HG03565 (cell line): ENCODE results near the gene TRIM59.

Source experiments
- ATAC-seq: cut with Tn5 transposase; IDR thresholded peaks from one replicate; pipeline ENCODE4 v1.9.1; 2021; ENCODE audit warnings: mild to moderate bottlenecking, moderate library complexity; ENCODE audit not compliant: unreplicated experiment

Gene TRIM59, protein sequence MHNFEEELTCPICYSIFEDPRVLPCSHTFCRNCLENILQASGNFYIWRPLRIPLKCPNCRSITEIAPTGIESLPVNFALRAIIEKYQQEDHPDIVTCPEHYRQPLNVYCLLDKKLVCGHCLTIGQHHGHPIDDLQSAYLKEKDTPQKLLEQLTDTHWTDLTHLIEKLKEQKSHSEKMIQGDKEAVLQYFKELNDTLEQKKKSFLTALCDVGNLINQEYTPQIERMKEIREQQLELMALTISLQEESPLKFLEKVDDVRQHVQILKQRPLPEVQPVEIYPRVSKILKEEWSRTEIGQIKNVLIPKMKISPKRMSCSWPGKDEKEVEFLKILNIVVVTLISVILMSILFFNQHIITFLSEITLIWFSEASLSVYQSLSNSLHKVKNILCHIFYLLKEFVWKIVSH

DNA sequence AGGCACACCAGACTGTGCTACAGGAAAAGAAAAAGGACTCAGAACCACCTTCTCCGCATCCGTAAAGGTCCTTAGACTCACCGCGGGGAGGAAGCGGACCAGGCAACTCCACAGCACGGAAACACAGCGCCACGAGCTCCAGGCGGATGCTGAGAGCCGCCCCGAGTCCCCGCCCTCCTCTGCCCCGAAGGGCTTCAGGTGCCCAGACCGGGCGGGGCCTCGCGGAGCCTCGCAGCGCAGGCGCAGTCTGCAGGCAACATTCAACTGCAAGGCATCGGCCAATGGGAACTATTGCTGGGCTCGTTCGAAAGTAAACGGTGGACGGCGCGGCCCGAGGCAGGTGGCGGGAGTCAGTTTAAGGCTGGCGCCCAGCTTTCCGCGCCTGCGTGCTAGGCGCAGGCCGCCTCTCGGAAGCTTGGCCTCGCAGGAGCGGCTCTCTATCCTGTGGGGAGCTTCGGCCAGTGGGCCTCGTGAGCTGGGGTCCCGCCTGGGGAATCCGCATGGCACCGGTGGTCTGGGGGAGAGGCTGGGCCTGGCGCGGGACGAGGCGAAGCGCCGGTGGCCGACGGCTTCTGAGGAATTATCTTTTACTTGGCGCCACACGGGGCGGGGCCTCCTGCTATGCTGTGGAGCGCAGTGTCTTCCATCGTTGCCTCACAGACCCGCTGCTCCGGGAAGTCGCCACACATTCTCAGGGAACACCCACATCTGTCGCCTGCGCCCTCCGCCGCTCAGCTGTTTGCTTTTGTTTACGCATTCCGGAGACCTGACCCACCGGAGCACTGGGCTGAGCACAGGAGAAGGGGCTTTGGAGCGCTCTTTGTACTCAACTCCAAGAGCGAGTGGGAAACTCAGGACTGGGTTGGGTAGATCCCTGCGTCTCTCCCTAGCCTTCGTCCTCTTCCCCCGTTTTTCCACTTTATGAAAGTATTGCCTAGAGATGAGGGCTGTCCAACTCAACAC is at the start of gene TRIM59:
TSS of gene TRIM59 (minus strand) at position 151 of the 963 bp plus-strand sequence. CDS start 10,603 bp downstream, outside the sequence.
- ATAC-seq, result peak; percentile 91

DNA sequence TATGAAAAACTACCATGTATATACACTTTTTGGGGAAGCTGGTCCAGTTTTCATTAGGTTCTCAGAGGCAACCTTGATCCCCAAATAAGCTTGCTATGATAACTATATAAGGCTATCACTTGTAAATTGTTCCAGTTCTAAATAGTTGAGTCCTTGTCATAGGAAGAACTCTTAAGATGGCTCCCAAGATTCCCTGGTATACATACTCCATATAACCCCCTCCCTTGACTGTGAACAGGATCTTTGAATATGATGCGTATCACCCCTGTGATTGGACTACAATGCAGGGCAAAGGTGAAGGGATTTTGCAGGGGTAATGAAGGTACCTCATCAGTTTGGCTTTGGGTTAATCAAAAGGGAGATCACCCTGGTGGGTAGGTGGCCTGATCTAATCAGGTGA is 48.6 kb upstream of the TRIM59 start:
- ATAC-seq, result no peak

DNA sequence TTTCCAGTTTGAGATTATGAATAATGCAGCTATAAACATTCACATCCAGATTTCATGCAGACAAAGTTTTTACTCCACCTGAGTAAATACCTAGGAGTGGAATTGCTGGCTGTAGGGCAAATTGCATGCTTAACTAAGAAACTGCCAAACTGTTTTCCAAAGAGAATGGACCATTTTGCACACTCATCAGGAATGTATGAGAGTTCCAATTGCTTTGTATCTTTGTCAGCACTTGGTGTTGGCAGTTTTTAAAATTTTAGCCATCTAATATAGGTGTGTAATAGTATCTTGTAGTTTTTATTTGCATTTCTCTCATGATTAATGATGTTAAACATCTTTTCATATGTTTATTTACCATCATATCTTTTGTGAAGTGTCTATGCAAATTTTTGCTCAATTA is 40.6 kb upstream of the TRIM59 start:
- ATAC-seq, result no peak

DNA sequence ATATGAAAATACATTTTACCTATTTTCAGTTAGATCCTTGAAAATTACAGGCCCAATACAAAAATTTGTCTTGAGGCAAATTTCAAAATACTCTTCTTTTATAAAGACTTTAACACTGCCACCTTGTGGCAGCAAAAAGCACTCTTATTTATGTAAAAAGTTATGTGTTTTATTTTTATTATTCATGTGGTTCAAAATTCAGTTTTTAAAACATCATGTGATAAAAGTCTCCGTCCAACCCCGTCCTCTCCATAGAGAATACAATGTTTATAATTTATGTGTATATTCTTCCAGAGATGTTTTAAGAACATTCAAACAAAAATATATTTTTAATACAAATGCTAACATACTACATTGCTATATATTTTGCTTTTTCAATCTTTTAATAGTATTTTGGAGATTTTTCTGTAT is 36.9 kb upstream of the TRIM59 start:
- ATAC-seq, result no peak

DNA sequence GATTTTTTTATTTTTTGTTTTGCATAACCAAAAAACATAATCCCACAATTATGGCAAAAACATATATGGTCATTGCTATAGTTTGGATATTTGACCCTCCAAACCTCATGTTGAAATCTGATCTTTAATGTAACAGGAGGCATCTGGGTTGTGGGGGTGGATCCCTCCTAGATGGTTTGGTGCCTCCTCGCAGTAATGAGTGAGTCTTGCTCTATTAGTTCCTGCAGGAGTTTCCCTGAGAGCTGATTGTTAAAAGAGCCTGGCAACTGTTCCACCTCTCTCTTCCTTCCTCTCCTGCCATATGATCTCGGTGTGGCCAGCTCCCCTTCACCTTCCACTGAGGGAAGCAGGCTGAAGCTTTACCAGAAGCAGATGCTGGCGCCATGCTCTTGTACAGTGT is 33.2 kb upstream of the TRIM59 start:
- no peak for ATAC-seq

DNA sequence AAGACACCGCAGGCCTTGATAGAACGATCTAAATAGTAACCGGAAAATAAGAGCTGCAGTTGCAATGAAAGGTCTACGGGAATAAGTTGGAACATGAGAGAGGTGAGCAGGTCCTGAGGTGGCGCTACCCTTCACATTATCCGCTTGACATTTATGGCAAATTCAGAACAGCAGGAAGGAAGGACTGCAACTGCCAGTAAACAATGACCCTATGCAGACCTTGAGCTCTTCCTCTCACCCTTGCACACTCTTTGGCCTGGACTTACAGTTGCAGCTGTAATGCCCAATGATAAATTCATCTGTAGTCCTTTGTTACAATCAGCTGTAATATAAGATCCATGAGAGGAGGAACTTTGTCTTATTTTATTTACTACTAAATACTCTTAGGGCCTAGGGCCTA is 32.3 kb upstream of the TRIM59 start:
- ATAC-seq, result no peak

DNA sequence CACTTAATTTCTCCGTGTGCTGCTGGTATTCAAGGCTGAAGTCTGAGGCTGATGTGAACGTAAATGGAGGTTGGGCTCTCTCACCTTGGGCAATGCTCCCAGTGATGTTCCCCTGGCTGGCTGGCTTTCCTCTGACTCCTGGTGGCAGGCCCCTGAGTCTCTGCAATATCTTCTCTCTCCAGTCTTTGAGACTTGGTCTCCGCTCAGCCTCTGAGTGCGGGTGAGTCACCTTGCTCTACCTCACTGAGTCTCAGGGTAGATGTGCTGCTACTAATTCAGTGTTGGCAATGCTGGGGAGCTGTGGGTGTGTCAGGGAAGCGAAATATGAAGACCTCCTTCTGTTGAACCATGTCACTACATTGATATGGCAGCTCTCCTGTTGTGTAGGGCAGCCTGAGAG is 31.3 kb upstream of the TRIM59 start:
- ATAC-seq, result no peak

DNA sequence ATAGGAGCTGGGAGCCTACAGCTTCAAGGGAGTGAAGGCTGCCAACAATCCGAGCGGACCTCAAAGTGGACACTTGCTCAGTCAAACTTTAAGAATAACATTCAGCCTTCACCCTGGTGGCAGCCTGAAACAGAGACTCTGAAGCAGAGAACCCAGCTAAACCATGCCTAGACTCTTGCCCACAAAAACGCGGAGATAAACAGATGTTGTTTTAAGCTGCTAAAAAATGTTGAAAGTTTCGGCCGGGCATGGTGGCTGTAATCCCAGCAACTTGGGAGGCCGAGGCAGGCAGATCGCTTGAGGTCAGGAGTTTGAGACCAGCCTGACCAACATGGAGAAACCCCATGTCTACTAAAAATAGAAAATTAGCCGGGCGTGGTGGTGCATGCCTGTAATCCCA is 29.8 kb upstream of the TRIM59 start:
- no peak for ATAC-seq

DNA sequence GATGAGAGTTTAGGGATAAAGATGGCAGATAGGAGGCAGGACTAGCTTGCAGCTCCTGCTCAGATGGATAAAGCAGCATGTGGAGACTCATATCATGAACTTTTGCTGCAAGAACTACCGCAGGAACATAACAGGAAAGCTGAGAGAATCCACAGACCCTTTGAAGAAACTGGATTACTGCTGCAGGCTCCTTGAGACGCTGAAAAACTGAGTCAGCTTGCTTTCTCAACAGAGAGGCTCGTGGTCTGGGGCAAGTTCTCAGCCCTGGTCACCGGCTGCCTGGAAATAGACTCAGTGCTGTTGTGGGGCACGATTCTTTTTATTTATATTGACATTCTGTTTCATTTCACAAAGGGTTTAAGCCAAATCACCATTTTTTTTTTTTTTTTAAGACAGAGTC is 28.8 kb upstream of the TRIM59 start:
- ATAC-seq, result no peak

DNA sequence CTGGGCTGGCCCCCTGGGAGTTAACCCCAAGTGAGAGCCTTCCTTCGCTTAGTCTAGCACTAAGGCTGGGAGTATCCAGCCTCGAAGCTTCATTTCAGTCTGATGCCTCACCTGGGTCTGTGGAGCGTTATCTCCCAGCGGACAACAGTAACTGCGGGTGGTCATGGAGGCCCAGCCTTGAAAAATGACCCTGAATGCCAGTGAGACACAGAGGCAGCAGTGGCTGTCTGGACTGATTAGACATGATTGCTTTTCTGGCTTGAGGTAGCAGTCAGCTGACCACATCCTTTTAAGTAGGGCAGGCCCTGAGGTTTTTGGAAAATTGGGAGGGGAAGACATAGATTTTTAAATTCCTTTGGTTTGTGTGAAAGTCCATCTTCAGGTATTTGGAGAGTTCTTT is 28.2 kb upstream of the TRIM59 start:
- ATAC-seq, result no peak

DNA sequence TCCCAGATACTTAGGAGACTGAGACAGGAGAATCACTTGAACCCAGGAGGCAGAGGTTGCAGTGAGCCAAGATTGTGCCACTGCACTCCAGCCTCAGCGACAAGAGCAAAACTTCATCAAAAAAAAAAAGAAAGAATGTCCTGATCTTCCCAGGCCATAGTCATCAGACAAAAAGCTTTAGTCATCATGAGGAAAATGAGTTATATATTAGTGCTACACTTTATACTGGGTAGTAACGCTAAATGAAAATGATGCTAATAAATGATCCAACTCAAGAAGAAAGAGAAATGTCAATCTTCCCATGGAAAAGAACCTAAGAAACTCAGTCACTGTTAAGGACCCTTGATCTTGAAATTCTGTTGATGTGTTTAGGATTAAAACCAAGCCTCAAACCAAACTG is 26.3 kb upstream of the TRIM59 start:
- ATAC-seq, result no peak

DNA sequence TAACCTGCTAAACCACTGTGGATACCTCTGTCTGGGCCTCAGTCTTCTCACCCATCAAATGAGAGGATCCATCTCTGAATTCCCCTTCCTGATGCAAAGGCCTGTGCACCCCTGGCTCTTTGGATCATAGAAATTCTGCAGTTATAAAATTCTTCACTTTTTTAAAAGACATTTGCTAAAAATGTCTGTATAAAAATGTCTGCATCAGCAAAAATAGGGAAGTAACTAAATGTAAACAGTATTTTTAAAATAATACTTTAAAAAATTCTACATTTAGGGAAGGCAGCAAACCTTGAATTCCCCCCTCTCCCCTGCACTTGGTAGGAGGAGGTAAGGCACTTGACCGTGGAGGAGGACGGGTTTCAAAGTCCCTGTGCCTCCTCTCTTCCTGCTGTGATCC is 25.6 kb upstream of the TRIM59 start:
- no peak for ATAC-seq

DNA sequence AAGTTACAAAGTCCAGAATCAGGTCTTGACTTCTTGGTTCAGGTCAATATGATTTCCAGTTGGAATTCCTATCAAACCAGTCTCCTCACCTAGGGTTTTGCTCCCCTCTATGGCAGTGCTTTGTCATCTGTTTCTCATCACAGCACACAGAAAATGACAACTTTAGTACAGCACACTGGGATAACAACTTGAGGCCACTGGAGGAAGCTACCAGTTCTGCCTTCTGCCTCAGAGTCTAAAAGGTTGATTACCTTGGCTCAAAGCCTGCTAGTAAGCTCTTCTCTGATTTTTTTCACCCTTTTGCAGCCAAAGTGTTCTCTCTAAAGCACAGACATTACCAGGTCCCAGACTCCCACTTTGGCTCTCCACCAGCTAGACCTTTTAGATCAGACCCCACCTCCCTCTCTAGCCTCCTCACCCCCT is 24.8 kb upstream of the TRIM59 start:
- no peak for ATAC-seq

DNA sequence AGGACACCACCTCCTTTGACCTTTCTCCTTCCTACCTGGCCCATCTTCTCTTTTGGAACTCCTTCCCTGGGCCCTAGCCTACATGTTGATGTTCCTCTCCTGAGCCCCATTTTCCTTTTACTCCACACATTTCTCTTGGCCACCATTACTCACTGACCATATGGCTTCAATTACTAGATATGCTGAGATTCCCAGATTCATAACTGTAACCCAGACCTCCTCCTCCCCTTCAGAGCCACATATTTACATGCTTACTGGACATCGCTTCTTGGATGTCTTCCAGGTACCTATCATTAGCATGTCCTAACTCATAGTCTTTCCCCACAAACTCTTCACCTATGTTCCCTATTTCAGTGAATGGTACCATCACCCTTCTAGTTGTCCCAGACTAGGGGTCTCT is 24.4 kb upstream of the TRIM59 start:
- ATAC-seq, result no peak

DNA sequence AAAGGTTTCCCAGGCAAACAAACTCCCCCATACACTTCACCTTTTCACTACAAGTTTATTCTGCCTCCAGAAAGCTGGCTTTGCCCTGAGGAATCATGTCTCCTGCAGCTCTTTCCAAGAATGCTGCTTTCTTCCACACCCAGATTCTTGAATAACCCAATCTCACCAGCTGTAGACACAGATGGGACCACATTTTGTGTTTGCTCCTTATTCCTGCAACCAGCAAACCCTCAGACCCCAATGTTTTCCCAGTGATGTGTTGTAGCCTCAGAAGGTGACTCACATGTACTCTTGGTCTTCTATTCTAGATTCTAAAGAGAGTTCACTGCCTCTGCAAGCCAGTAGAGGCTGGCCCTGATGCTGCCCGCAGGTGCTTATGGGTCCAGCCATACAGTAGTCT is 23.6 kb upstream of the TRIM59 start:
- no peak for ATAC-seq

DNA sequence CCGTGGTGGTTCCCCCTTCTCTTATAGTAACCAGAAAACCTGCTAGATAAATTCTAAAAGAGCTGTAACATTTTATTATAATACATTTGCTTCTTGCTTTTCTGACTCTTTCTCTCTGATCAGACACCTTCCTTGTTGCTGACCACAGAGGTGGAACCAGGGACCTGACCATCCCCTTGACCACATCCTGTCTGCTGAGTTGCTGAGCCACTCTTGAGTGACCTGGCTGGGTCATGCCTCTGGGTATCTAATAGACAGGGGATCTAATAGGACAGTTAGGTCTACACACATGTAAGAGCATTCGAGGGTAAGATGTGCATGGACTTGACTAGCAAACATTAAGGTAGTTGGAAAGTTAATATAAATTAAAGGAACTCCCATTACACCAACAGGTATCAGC is 22.8 kb upstream of the TRIM59 start:
- ATAC-seq, result peak; percentile 80

DNA sequence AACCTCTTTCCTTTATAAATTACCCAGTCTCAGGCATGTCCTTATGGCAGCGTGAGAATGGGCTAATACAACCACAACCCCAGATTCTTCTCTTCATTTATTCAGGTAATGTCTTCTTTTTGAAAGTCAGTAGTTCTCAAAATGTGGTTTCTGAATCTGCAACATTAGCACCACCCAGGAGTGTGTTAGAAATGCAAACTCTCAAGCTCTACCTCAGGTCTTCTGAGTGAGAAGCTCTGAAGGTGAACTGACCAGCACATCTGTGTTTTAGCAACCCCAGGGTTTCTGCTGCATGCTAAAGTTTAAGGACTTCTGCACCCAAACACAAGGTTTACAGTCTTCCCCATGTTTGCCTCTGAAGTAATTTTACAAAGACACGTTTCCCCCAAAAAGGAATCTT is 22.3 kb upstream of the TRIM59 start:
- no peak for ATAC-seq

DNA sequence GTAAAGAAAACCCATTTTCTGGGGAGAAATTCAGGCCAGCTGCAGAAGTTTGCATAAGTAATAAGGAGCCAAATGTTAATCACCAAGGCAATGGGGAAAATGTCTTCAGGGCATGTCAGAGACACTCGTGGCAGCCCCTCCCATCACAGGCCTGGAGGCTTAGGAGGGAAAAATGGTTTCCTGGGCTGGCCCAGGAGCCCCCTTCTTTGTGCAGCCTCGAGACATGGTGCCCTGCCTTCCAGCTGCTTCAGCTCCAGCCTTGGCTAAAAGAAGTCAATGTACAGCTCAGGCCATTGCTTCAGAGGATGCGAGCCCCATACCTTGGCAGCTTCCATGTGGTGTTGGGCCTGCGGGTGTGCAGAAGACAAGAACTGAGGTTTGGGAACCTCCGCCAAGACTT is 20.6 kb upstream of the TRIM59 start:
- ATAC-seq, result no peak

DNA sequence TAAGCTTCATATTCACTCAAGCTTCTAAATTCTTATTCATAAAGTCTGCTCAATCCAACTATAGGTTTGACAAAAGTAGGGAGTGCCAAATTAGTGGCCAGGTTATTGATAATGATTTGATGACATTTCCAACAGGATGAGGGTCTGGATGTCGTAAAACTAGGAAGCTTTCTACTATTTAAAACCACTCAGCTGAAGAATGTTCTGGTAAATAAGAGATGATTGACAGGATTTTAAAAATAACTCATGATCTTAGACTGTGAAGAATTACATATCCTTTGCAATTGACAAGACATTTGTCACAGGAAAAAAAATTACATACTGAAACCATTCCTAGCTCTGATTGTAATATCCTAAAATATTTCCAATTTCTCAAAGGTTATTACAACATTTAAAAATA is 15.4 kb upstream of the TRIM59 start:
- ATAC-seq, result no peak

DNA sequence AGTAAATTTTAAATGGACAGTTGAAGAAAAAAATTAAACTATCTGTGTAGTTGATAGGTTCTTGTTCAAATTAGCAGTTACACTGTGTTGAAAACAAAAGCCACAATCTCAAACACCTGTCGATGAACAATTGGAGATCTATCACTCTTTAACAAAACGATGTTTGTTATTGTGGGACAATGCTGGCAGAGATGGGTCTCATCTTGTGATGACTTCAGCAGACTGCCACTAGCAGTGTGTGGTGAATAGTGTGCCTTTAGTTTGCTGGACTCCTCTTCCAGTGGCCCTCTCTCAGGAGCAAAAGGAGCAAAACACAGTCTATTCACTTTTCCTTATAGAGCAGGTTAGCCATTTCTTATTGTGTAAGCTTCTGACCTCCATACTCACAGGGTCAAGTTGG is 14.7 kb upstream of the TRIM59 start:
- ATAC-seq, result no peak

DNA sequence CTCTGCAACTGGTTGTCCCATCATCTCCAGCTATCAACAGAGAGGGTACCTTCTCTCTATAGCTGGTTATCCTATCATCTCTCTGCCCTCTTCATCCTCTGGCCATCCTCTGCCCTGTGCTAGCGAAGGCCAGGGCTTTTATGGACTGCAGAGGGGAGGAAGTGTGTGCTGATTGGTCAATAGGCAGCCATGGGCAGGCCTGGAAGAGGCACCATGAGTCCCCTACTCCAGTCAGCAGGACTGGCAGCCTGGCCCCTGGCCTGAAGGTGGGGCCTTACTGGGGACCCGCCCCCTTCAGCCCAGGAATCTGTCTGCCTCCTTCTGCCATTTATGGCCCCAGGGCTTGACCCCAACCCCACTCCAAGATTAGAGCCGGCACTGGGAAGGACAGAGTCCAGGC is 10.4 kb upstream of the TRIM59 start:
- ATAC-seq, result no peak

DNA sequence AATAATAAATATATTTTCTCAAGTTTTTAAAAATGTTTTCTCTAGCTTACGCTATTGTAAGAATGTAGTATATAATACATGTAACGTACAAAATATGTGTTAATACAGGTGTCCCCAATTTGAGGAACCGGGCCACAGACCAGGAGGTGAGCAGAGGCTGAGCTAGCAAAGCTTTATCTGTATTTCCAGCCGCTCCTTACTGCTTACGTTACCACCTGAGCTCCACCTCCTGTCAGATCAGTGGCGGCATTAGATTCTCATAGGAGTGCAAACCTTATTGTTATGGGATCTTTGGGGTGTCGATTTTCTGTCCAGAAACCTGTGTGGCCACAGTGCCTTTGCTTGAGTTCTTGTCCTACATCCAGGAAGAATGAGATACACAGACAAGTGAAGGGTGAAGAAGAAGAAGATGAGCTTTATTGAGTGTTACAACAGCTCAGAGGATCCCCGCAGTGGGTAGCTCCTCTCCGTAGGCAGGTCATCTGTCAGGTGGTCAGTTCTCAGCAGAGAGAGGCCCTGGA is 9.9 kb upstream of the TRIM59 start:
- ATAC-seq, result no peak
